ENCODE data around the gene MLC1.

GRCh38 chr22:50112151-50113118 is 27.2 kb upstream of the MLC1 start:
- TF ChIP-seq, protein P1, sequence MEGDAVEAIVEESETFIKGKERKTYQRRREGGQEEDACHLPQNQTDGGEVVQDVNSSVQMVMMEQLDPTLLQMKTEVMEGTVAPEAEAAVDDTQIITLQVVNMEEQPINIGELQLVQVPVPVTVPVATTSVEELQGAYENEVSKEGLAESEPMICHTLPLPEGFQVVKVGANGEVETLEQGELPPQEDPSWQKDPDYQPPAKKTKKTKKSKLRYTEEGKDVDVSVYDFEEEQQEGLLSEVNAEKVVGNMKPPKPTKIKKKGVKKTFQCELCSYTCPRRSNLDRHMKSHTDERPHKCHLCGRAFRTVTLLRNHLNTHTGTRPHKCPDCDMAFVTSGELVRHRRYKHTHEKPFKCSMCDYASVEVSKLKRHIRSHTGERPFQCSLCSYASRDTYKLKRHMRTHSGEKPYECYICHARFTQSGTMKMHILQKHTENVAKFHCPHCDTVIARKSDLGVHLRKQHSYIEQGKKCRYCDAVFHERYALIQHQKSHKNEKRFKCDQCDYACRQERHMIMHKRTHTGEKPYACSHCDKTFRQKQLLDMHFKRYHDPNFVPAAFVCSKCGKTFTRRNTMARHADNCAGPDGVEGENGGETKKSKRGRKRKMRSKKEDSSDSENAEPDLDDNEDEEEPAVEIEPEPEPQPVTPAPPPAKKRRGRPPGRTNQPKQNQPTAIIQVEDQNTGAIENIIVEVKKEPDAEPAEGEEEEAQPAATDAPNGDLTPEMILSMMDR (IDR thresholded peaks at IDR 0.05), result no peak
- no peak for TF ChIP-seq POLR2A (IDR thresholded peaks at IDR 0.05)
